DOHH2 (cell line): Measurements from ENCODE around the gene NLRP1.

Experiments used
- CTCF ChIP-seq: fragments of 200-600 bp; sonication (generic); IDR thresholded peaks from one replicate; pipeline ENCODE4 v1.5.1; 2014; ENCODE audit warnings: antibody characterized with exemption, mild to moderate bottlenecking, low read depth, low read length; ENCODE audit not compliant: poor library complexity, severe bottlenecking
- EZH2phosphoT487 ChIP-seq: fragments of 200-600 bp; sonication (generic); IDR thresholded peaks from 2 replicates; pipeline ENCODE4 v1.6.1; 2017; ENCODE audit warnings: borderline replicate concordance, mild to moderate bottlenecking, antibody characterized with exemption, low read length, moderate library complexity, mixed read lengths

- no peak for TF ChIP-seq CTCF
- no peak for TF ChIP-seq EZH2phosphoT487
Measured at GRCh38 chr17:5468075-5468473, 116.2 kb downstream of the NLRP1 start.
